HL-60 (cell line): Measurements from ENCODE around the gene TMEM217.

Source experiments
- DNase-seq, 2 experiments: peaks; one replicate each; pipeline ENCODE4 v3.0.0-alpha.2; 2010 to 2020; ENCODE audit warnings: low read depth in 1 of 2, low spot score in 1 of 2
- H3K27ac ChIP-seq: fragments of 250-450 bp; sonication (Bioruptor Pico); replicated peaks from 2 replicates; pipeline ENCODE4 v1.5.1; 2020; ENCODE audit warnings: mild to moderate bottlenecking, moderate library complexity
- H3K27me3 ChIP-seq: fragments of 250-450 bp; sonication (Bioruptor Pico); 2 replicates; pipeline ENCODE4 v1.5.1; 2021; ENCODE audit warnings: mild to moderate bottlenecking, moderate library complexity; ENCODE audit not compliant: insufficient read depth, poor library complexity, severe bottlenecking
- H3K4me3 ChIP-seq: replicated peaks from 2 replicates; pipeline ENCODE4 v1.5.1; 2011; ENCODE audit warnings: mild to moderate bottlenecking, control low read depth, low read length; ENCODE audit not compliant: insufficient read depth
- CTCF ChIP-seq: IDR thresholded peaks from one replicate; pipeline ENCODE4 v1.5.1; 2011; ENCODE audit warnings: low read length, control low read depth, inconsistent platforms; ENCODE audit not compliant: insufficient read depth
- GABPA ChIP-seq: IDR thresholded peaks from 2 replicates; pipeline ENCODE4 v1.6.1; 2012; ENCODE audit warnings: low read depth
- POLR2AphosphoS5 ChIP-seq: IDR thresholded peaks from 2 replicates; pipeline ENCODE4 v1.6.1; 2012; ENCODE audit warnings: low read depth
- REST ChIP-seq: IDR thresholded peaks from 2 replicates; pipeline ENCODE4 v1.6.1; 2012; ENCODE audit warnings: low read depth; ENCODE audit not compliant: insufficient replicate concordance
- SPI1 ChIP-seq: IDR thresholded peaks from 2 replicates; pipeline ENCODE4 v1.6.1; 2012; ENCODE audit warnings: low read depth, mild to moderate bottlenecking, borderline replicate concordance

Gene TMEM217

GRCh38 chr6:37283268-37283667, 25.3 kb upstream of the TMEM217 start:
- H3K27ac ChIP-seq: no peak overlapping the region
- no peak for DNase-seq
- no peak for TF ChIP-seq REST
- TF ChIP-seq POLR2AphosphoS5: no peak
- no peak for TF ChIP-seq CTCF
- TF ChIP-seq SPI1: no peak
- no peak for TF ChIP-seq GABPA
- H3K4me3 ChIP-seq: no peak overlapping the region
- no peaks in the 10 kb centered on the region for H3K27me3 ChIP-seq

GRCh38 chr6:37282371-37282770, 24.4 kb upstream of the TMEM217 start:
- Histone ChIP-seq H3K27ac (no peak overlapping the region), H3K27me3 (no peaks in the 10 kb centered on the region), H3K4me3 (no peak overlapping the region)
- DNase-seq: no peak
- TF ChIP-seq REST (no peak), POLR2AphosphoS5 (no peak), CTCF (no peak), GABPA (no peak), SPI1 (no peak)

- no peak for TF ChIP-seq SPI1
- TF ChIP-seq REST: no peak
- no peak for TF ChIP-seq GABPA
- TF ChIP-seq CTCF: no peak
- no peak for TF ChIP-seq POLR2AphosphoS5
- Histone ChIP-seq H3K27ac (peak overlapping the region; percentile 75), H3K4me3 (no peak overlapping the region), H3K27me3 (no peaks in the 10 kb centered on the region)
- DNase-seq: peak; percentile 52
These were observed 22.4 kb upstream of the TMEM217 start for GRCh38 chr6:37280162-37280887.
